Endothelial cell of umbilical vein (primary cell): ENCODE measurements around the gene NHLH2. TPM values are rescaled to one million over a fixed set of nuclear protein-coding genes. Genes with fewer than 3 reads are reported as not detected.

Source experiments
- BruUV-seq: library from RNA; stranded (reverse); fragments of 400-500 nt; replicated peaks from 2 replicates; lab custom pipeline; 2021; lab: Mats Ljungman, UMichigan
- CTCF ChIA-PET: fragments of 300-600, 350-600 bp; sonication (Branson Sonifier 250); formaldehyde crosslinking; loops from one replicate; lab custom pipeline; 2021; ENCODE audit warnings: antibody characterized with exemption, inconsistent platforms; lab: Charles Lee
- POLR2A ChIA-PET: fragments of 300-600, 350-600 bp; sonication (Branson Sonifier 250); formaldehyde crosslinking; loops from one replicate; lab custom pipeline; 2021; ENCODE audit warnings: antibody characterized with exemption, inconsistent platforms; lab: Charles Lee
- DNase-seq: peaks from one replicate; pipeline ENCODE4 v3.0.0-alpha.2; 2011; ENCODE audit warnings: low read depth, low spot score
- FAIRE-seq: peaks from 2 replicates; lab custom pipeline; 2011; peaks lifted over from hg19 to GRCh38; lab: Jason Lieb, UNC
- H2AFZ ChIP-seq: 2 replicates; pipeline ENCODE4 v1.6.0; 2012; ENCODE audit warnings: low read depth, low read length, control low read depth, inconsistent platforms
- H3K27ac ChIP-seq: 2 replicates; pipeline ENCODE4 v1.5.1; 2011; ENCODE audit warnings: low read depth, mild to moderate bottlenecking, control low read depth, low read length, moderate library complexity; ENCODE audit not compliant: insufficient read depth
- H3K27me3 ChIP-seq, 2 experiments: 2 replicates each; pipeline versions ENCODE4 v1.6.0 to v1.6.1; 2011; ENCODE audit warnings: low read length in 2 of 2, mixed read lengths in 1 of 2; ENCODE audit not compliant: control insufficient read depth in 2 of 2, insufficient read depth in 2 of 2
- H3K36me3 ChIP-seq, 2 experiments: 2 replicates in 1 of 2; 3 replicates in 1 of 2; pipeline ENCODE4 v1.5.1; 2011; ENCODE audit warnings: low read length in 2 of 2, mild to moderate bottlenecking in 1 of 2, moderate library complexity in 1 of 2; ENCODE audit not compliant: control insufficient read depth in 2 of 2, insufficient read depth in 2 of 2; ENCODE audit errors: extremely low read depth in 1 of 2
- H3K4me1 ChIP-seq: 3 replicates; pipeline ENCODE4 v1.5.1; 2011; ENCODE audit warnings: mild to moderate bottlenecking, low read length; ENCODE audit not compliant: control insufficient read depth, insufficient read depth; ENCODE audit errors: extremely low read depth
- H3K4me2 ChIP-seq: 2 replicates; pipeline ENCODE4 v1.6.1; 2011; ENCODE audit warnings: low read length, control low read depth, mixed read lengths; ENCODE audit not compliant: insufficient read depth
- H3K4me3 ChIP-seq, 3 experiments: fragments of 200-600 bp in 1 of 3; sonication (generic), shearing (Covaris generic) in 1 of 3; replicated peaks in 1 of 3; 2 replicates each; pipeline ENCODE4 v1.5.1; 2011 to 2016; ENCODE audit warnings: control low read depth in 3 of 3, low read length in 3 of 3, mild to moderate bottlenecking in 2 of 3, inconsistent platforms in 1 of 3, low read depth in 1 of 3, moderate library complexity in 1 of 3; ENCODE audit not compliant: insufficient read depth in 1 of 3
- H3K79me2 ChIP-seq: 2 replicates; pipeline ENCODE4 v1.6.0; 2012; ENCODE audit warnings: low read length, inconsistent platforms; ENCODE audit not compliant: control insufficient read depth, insufficient read depth
- H3K9ac ChIP-seq: replicated peaks from 2 replicates; pipeline ENCODE3; 2011; ENCODE audit warnings: low read length, control low read depth; ENCODE audit not compliant: insufficient read depth; ENCODE audit errors: extremely low read depth
- H3K9me1 ChIP-seq: replicated peaks from 3 replicates; pipeline ENCODE4 v1.6.0; 2011; ENCODE audit warnings: mild to moderate bottlenecking, low read length; ENCODE audit not compliant: control insufficient read depth, insufficient read depth; ENCODE audit errors: extremely low read depth
- H3K9me3 ChIP-seq: replicated peaks from 2 replicates; pipeline ENCODE4 v1.5.1; 2012; ENCODE audit warnings: low read length, inconsistent platforms; ENCODE audit not compliant: control insufficient read depth, insufficient read depth
- H4K20me1 ChIP-seq: replicated peaks from 2 replicates; pipeline ENCODE3; 2011; ENCODE audit warnings: mild to moderate bottlenecking, low read length; ENCODE audit not compliant: control insufficient read depth, insufficient read depth; ENCODE audit errors: extremely low read depth
- EZH2 ChIP-seq: IDR thresholded peaks from 2 replicates; pipeline ENCODE4 v1.6.1; 2012; ENCODE audit warnings: borderline replicate concordance, low read depth, mild to moderate bottlenecking, moderate library complexity, low read length, inconsistent platforms; ENCODE audit not compliant: severe bottlenecking
- GATA2 ChIP-seq: IDR thresholded peaks from 2 replicates; pipeline ENCODE4 v1.7.0; 2011; ENCODE audit warnings: low read depth, mild to moderate bottlenecking, moderate library complexity, mixed read lengths, low read length; ENCODE audit not compliant: insufficient read length, insufficient read depth
- JUN ChIP-seq: IDR thresholded peaks from 2 replicates; pipeline ENCODE4 v1.6.1; 2011; ENCODE audit warnings: borderline replicate concordance, low read depth; ENCODE audit not compliant: insufficient read length, insufficient read depth
- MAX ChIP-seq: IDR thresholded peaks from 2 replicates; pipeline ENCODE4 v1.6.1; 2011; ENCODE audit not compliant: insufficient read depth, insufficient read length
- MYC ChIP-seq: IDR thresholded peaks from one replicate; pipeline ENCODE4 v1.6.1; 2011; ENCODE audit warnings: mild to moderate bottlenecking, low read depth, low read length
- POLR2A ChIP-seq: IDR thresholded peaks from 2 replicates; pipeline ENCODE4 v1.6.1; 2012; ENCODE audit warnings: low read depth, mild to moderate bottlenecking, control low read depth, low read length
- POLR2AphosphoS5 ChIP-seq: IDR thresholded peaks from 2 replicates; pipeline ENCODE4 v1.6.1; 2012; ENCODE audit warnings: low read depth, mild to moderate bottlenecking, control low read depth, low read length, moderate library complexity; ENCODE audit not compliant: insufficient read depth
- dilution Hi-C: fragments of 300-500 bp; cut with MboI; formaldehyde crosslinking; loops from one replicate; pipeline ENCODE4 v1.15.0; 2019; ENCODE audit warnings: low sequenced_read_pairs; ENCODE audit not compliant: extremely low pct_ligation_motif_present
- intact Hi-C: fragments of 100-400 bp; cut with micrococcal nuclease; formaldehyde crosslinking; loops from one replicate; pipeline ENCODE4 v1.10.0; 2022
- polyA plus RNA-seq, 4 experiments: library from polyadenylated mRNA; depleted of rRNA in 3 of 4; stranded (reverse) in 3 of 4; unstranded in 1 of 4; fragments of >200 nt; gene quantifications; 2 replicates each; pipeline versions ENCODE4 v1.2.1 to v1.2.3, GENCODE V29; 2011 to 2012; ENCODE audit warnings: missing spikeins in 1 of 4
- total RNA-seq: library from RNA; stranded (reverse); gene quantifications from 2 replicates; pipeline ENCODE4 v1.2.3, GENCODE V29; 2021
- TF ChIP-seq, protein P1 (sequence below), 2 donors: IDR thresholded peaks; 1 replicate in 1 of 2; 2 replicates in 1 of 2; pipeline ENCODE4 v1.5.1; 2011; ENCODE audit warnings: low read length in 2 of 2, mild to moderate bottlenecking in 2 of 2, moderate library complexity in 2 of 2, control low read depth in 1 of 2, inconsistent platforms in 1 of 2, low read depth in 1 of 2; ENCODE audit not compliant: insufficient read depth in 1 of 2; ENCODE audit errors: extremely low read depth in 1 of 2

Gene NHLH2
- total and polyA plus RNA-seq, 2 donors (not counting 3 experiments of a cell fraction or from before 2014, with no cell fraction given), result not detected

DNA sequence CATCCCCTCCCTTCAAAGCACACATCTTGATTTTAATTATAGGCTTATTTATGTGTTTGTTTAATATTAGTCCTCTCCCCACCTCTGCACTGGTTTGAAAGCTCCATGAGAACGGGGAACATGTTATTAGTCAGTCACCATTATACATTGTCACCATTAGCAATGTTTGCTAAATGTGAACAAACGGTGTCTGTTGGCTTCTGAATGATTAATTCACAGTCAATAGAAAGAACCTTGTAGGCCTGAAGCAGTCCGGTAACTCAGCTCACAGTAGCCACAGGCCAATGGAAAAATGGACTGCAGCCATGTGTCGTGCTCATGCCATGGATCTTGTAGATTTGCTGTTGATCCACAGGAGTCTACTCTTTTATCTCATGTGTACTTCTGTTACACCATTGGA, 49.7 kb upstream of the NHLH2 start:
- dilution Hi-C loops (no loop called here), intact Hi-C loops (no loop called here)
- BruUV-seq, result no TSS peak
- no peaks in the 10 kb centered on the region for H3K36me3 ChIP-seq
- H3K4me1 ChIP-seq, result no peaks in the 10 kb centered on the region
- FAIRE-seq (no peak), DNase-seq (no peak)
- H3K4me2 ChIP-seq, result no peak overlapping the region
- CTCF ChIA-PET, result no interaction called here
- no peaks in the 10 kb centered on the region for H3K9me3 ChIP-seq
- no peaks in the 10 kb centered on the region for H3K9me1 ChIP-seq
- H3K79me2 ChIP-seq, result no peaks in the 10 kb centered on the region
- H3K4me3 ChIP-seq, result no peak overlapping the region
- no peak for TF ChIP-seq POLR2AphosphoS5
- H3K27ac ChIP-seq, result no peak overlapping the region
- H2AFZ ChIP-seq, result no peak overlapping the region
- no peak overlapping the region for H3K9ac ChIP-seq
- H4K20me1 ChIP-seq, result no peaks in the 10 kb centered on the region
- POLR2A ChIA-PET, result no interaction called here
- peaks cover 0 to 2% of the 10 kb centered on the region in 2 experiments for H3K27me3 ChIP-seq

GRCh38 chr1:115888976-115889375, 48.0 kb upstream of the NHLH2 start:
- Histone ChIP-seq H3K4me2 (no peak overlapping the region), H3K79me2 (no peaks in the 10 kb centered on the region), H4K20me1 (no peaks in the 10 kb centered on the region), H3K4me3 (no peak overlapping the region), H3K9ac (no peak overlapping the region), H3K4me1 (no peaks in the 10 kb centered on the region), H3K9me1 (no peaks in the 10 kb centered on the region), H3K27me3 (peaks cover 0 to 2% of the 10 kb centered on the region in 2 experiments), H2AFZ (no peak overlapping the region), H3K36me3 (no peaks in the 10 kb centered on the region), H3K9me3 (no peaks in the 10 kb centered on the region), H3K27ac (no peak overlapping the region)
- no peak for TF ChIP-seq MAX
- TF ChIP-seq, protein P1, sequence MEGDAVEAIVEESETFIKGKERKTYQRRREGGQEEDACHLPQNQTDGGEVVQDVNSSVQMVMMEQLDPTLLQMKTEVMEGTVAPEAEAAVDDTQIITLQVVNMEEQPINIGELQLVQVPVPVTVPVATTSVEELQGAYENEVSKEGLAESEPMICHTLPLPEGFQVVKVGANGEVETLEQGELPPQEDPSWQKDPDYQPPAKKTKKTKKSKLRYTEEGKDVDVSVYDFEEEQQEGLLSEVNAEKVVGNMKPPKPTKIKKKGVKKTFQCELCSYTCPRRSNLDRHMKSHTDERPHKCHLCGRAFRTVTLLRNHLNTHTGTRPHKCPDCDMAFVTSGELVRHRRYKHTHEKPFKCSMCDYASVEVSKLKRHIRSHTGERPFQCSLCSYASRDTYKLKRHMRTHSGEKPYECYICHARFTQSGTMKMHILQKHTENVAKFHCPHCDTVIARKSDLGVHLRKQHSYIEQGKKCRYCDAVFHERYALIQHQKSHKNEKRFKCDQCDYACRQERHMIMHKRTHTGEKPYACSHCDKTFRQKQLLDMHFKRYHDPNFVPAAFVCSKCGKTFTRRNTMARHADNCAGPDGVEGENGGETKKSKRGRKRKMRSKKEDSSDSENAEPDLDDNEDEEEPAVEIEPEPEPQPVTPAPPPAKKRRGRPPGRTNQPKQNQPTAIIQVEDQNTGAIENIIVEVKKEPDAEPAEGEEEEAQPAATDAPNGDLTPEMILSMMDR (IDR thresholded peaks at IDR 0.05; ENCODE audit: extremely low read depth in 1 of 2, insufficient read depth in 1 of 2, low read depth in 1 of 2, low read length in 2 of 2), result no peak
- TF ChIP-seq MYC, result no peak
- TF ChIP-seq GATA2, result no peak
- no peak for TF ChIP-seq POLR2A
- TF ChIP-seq JUN, result no peak
- TF ChIP-seq EZH2, result no peak
- no peak for TF ChIP-seq POLR2AphosphoS5
- no peak for DNase-seq
- CTCF ChIA-PET, result no interaction called here
- intact Hi-C loops, result no loop called here
- POLR2A ChIA-PET, result no interaction called here
- BruUV-seq, result no TSS peak
- FAIRE-seq, result no peak
- dilution Hi-C loops, result no loop called here
